Gastroesophageal sphincter (tissue), 4 donors: ENCODE results near the gene MACROD2. TPM values are rescaled to one million over a fixed set of nuclear protein-coding genes. Genes with fewer than 3 reads are reported as not detected.

Source experiments
- ATAC-seq: fragments of 150-250 bp; one replicate; pipeline ENCODE4 v1.9.1; 2016; ENCODE audit warnings: mild to moderate bottlenecking, moderate library complexity
- H3K27ac ChIP-seq, 4 donors: fragments of 200-600 bp; sonication (generic) in 3 of 4; 1 replicate in 3 of 4; 2 replicates in 1 of 4; pipeline ENCODE4 v1.5.1; 2016 to 2019
- H3K27me3 ChIP-seq: fragments of 200-600 bp; sonication (generic); one replicate; pipeline ENCODE4 v1.5.1; 2019
- H3K36me3 ChIP-seq, 2 donors: fragments of 200-600 bp; sonication (generic); one replicate each; pipeline ENCODE4 v1.5.1; 2019; ENCODE audit warnings: control low read depth in 1 of 2
- H3K4me1 ChIP-seq, 3 donors: fragments of 200-600 bp; sonication (generic); 1 replicate in 2 of 3; 2 replicates in 1 of 3; pipeline ENCODE4 v1.5.1; 2016 to 2019; ENCODE audit warnings: control low read depth in 2 of 3
- H3K4me3 ChIP-seq, 2 donors: fragments of 200-600 bp; sonication (generic); one replicate each; pipeline ENCODE4 v1.5.1; 2019; ENCODE audit warnings: mild to moderate bottlenecking in 1 of 2, moderate library complexity in 1 of 2
- H3K9me3 ChIP-seq, 3 donors: fragments of 200-600 bp; sonication (generic); one replicate each; pipeline ENCODE4 v1.5.1; 2017 to 2019; ENCODE audit warnings: control low read depth in 2 of 3
- EP300 ChIP-seq: sonication (generic); formaldehyde crosslinking; IDR thresholded peaks from one replicate; pipeline ENCODE4 v1.6.1; 2017; ENCODE audit warnings: antibody characterized with exemption, mild to moderate bottlenecking
- POLR2A ChIP-seq, 2 donors: fragments of 450-650 bp; IDR thresholded peaks; one replicate each; pipeline ENCODE4 v1.6.1; 2017; ENCODE audit warnings: antibody characterized with exemption in 2 of 2, mild to moderate bottlenecking in 2 of 2, moderate library complexity in 1 of 2
- POLR2AphosphoS5 ChIP-seq: sonication (generic); formaldehyde crosslinking; IDR thresholded peaks from one replicate; pipeline ENCODE4 v1.6.1; 2017; ENCODE audit warnings: antibody characterized with exemption
- WGBS, 2 donors: methylation state at CpG; one replicate each; pipeline ENCODE4 v1.1.5; 2018; ENCODE audit warnings: low coverage in 1 of 2; 5-methylcytosine and 5-hydroxymethylcytosine counted together
- total RNA-seq, 4 donors: library from RNA; depleted of rRNA; stranded (reverse); fragments of >200 nt; gene quantifications; one replicate each; pipeline ENCODE4 v1.1.0, GENCODE V29; 2016
- TF ChIP-seq, protein P1 (sequence below), 4 experiments: fragments of 200-600 bp in 2 of 4; fragments of 450-650 bp in 2 of 4; sonication (generic) in 1 of 4; IDR thresholded peaks; one replicate each; pipeline ENCODE4 v1.5.1; 2017 to 2019; ENCODE audit warnings: antibody characterized with exemption in 4 of 4, mild to moderate bottlenecking in 2 of 4, moderate library complexity in 2 of 4

Gene MACROD2
- total RNA-seq, 4 donors from 2014 or later = 4.0 to 12.1 (median 7.4) TPM

DNA sequence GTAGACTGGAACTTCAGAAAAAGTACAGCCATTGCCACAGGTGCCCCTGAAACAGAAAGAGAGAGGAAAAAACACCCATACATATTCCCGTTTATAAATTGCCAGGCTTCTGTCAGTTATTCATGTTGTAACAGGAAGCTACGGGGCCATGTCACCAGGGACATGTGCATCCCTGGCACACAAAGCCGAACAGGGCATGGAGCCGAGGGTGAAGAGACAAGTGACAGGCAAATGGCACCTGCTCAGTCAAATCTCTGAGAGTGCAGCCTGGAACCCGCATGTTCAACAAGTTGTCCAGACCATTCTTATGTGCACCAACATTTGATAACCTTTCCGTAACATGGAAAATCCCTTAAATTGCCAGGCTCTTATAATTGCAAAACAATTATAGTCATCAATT, 1837.2 kb downstream of the MACROD2 start:
- no peak overlapping the region for H3K4me3 ChIP-seq
- no peak for ATAC-seq
- no peaks in the 10 kb centered on the region for H3K4me1 ChIP-seq
- no peaks in the 10 kb centered on the region for H3K9me3 ChIP-seq
- H3K36me3 ChIP-seq = no peaks in the 10 kb centered on the region
- H3K27me3 ChIP-seq = no peaks in the 10 kb centered on the region
- 75 to 90% methylated on average over 4 to 6 of the region's 6 CpGs for WGBS, 2 donors
- TF ChIP-seq EP300 (no peak), POLR2A (IDR thresholded peaks at IDR 0.05) (no peak), POLR2AphosphoS5 (no peak)
- TF ChIP-seq, protein P1, sequence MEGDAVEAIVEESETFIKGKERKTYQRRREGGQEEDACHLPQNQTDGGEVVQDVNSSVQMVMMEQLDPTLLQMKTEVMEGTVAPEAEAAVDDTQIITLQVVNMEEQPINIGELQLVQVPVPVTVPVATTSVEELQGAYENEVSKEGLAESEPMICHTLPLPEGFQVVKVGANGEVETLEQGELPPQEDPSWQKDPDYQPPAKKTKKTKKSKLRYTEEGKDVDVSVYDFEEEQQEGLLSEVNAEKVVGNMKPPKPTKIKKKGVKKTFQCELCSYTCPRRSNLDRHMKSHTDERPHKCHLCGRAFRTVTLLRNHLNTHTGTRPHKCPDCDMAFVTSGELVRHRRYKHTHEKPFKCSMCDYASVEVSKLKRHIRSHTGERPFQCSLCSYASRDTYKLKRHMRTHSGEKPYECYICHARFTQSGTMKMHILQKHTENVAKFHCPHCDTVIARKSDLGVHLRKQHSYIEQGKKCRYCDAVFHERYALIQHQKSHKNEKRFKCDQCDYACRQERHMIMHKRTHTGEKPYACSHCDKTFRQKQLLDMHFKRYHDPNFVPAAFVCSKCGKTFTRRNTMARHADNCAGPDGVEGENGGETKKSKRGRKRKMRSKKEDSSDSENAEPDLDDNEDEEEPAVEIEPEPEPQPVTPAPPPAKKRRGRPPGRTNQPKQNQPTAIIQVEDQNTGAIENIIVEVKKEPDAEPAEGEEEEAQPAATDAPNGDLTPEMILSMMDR (IDR thresholded peaks at IDR 0.05) = no peak
- no peak overlapping the region for H3K27ac ChIP-seq

DNA sequence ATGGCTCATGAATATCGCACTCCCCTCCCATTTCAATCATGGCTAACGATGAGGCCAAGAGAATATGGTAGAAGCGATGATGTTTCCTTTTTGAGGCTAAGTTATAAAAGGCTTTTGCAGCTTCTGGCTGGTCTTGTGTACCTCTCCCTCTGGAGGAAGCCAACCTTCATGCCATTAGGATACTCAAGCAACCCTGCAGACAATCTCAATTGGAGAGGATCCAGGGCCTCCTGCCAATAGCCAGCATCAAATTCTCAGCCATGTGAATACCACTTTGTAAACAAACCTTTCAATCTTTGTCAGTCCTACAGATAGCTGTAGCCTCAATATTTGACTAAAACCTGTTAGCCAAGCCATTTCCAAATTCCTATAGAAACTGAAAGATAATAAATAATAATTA, 1839.5 kb downstream of the MACROD2 start:
- H3K4me1 ChIP-seq = no peaks in the 10 kb centered on the region
- WGBS, 2 donors = 83 to 91% methylated on average over 2 to 3 of the region's 3 CpGs
- no peak overlapping the region for H3K27ac ChIP-seq
- TF ChIP-seq, protein P1 (IDR thresholded peaks at IDR 0.05) = no peak
- TF ChIP-seq POLR2AphosphoS5 (no peak), POLR2A (IDR thresholded peaks at IDR 0.05) (no peak), EP300 (no peak)
- no peaks in the 10 kb centered on the region for H3K27me3 ChIP-seq
- H3K36me3 ChIP-seq = no peaks in the 10 kb centered on the region
- ATAC-seq = no peak
- no peak overlapping the region for H3K4me3 ChIP-seq
- H3K9me3 ChIP-seq = no peaks in the 10 kb centered on the region

DNA sequence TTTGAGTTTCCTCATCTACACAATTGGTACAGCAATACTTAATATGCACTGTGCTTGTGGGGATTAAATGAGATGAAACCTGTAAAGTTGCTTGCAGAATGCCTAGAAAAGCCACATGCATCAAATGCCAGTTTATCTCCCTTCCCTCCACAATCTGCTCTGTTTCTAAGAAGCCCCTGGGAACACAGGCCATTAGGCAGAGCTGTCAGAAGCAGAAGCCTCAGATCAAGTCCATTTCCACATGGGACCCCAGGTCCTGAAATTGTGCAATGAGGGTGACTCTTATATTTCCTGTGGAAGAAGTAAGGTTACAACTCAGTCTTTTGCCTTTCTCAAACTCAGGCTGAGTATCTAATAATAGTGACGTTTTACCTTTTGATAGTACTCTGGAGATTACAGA, 1840.5 kb downstream of the MACROD2 start:
- Histone ChIP-seq H3K27me3 (no peaks in the 10 kb centered on the region), H3K9me3 (no peaks in the 10 kb centered on the region), H3K4me3 (no peak overlapping the region), H3K27ac (no peak overlapping the region), H3K4me1 (no peaks in the 10 kb centered on the region), H3K36me3 (no peaks in the 10 kb centered on the region)
- ATAC-seq = no peak
- no peak for TF ChIP-seq POLR2A (IDR thresholded peaks at IDR 0.05)
- TF ChIP-seq POLR2AphosphoS5 = no peak
- TF ChIP-seq, protein P1 (IDR thresholded peaks at IDR 0.05) = no peak
- TF ChIP-seq EP300 = no peak
- 33 to 78% methylated on average over 1 of the region's 1 CpG for WGBS, 2 donors

DNA sequence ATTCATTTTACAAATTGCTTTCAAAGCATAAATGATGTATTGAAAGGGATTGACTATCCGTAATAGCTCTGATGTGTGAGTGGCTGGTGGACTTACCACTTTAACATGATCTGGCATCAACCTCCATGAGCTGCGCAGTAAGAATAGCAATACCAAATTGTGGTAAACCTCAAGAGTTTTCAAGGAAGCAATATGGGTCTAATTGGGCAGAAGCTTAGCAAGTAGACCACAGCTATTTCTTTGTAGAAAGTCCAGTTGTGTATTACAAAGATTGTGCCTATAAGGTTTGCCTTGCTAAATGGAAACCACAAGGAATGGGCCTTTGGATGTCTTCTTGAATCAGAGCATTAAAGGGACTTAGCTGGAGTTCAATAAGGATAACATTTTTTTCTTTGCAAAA, 1841.3 kb downstream of the MACROD2 start:
- whole genome bisulfite sequencing, 2 donors = 94 to 100% methylated on average over 2 of the region's 2 CpGs

DNA sequence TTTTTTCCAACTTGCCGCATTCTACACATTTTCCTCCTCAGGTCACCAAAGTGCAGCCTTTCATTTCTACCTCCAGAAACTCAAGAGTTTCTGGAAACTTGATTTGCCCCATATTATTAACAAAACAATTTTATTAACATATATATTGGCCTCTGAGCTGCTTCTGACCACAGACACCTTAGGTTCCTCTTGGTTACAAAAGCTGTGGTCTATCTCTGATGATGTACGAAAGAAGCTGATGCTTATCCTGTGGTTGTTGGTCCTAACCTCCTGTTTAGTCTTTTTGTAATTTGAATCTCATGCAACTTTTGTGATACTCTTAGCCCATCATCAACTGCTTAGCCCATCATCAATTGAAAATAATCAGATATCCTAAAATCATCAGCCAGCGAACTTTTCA, 1842.2 kb downstream of the MACROD2 start:
- TF ChIP-seq EP300 = no peak
- TF ChIP-seq POLR2A (IDR thresholded peaks at IDR 0.05) = no peak
- no peak for TF ChIP-seq POLR2AphosphoS5
- TF ChIP-seq, protein P1 (IDR thresholded peaks at IDR 0.05) = no peak
- WGBS, 2 donors = 87 to 90% methylated on average over 3 of the region's 3 CpGs
- Histone ChIP-seq H3K4me1 (no peaks in the 10 kb centered on the region), H3K27me3 (no peaks in the 10 kb centered on the region), H3K4me3 (no peak overlapping the region), H3K27ac (no peak overlapping the region), H3K9me3 (no peaks in the 10 kb centered on the region), H3K36me3 (no peaks in the 10 kb centered on the region)
- no peak for ATAC-seq

More for the DNA sequence above, 1841.3 kb downstream of the MACROD2 start:
- Histone ChIP-seq H3K4me1 (no peaks in the 10 kb centered on the region), H3K9me3 (no peaks in the 10 kb centered on the region), H3K4me3 (no peak overlapping the region), H3K27me3 (no peaks in the 10 kb centered on the region), H3K36me3 (no peaks in the 10 kb centered on the region), H3K27ac (no peak overlapping the region)
- no peak for ATAC-seq
- no peak for TF ChIP-seq EP300
- TF ChIP-seq, protein P1 (IDR thresholded peaks at IDR 0.05) = no peak
- no peak for TF ChIP-seq POLR2AphosphoS5
- TF ChIP-seq POLR2A (IDR thresholded peaks at IDR 0.05) = no peak
